ENCODE measurements around the gene SLC22A16.

DNA sequence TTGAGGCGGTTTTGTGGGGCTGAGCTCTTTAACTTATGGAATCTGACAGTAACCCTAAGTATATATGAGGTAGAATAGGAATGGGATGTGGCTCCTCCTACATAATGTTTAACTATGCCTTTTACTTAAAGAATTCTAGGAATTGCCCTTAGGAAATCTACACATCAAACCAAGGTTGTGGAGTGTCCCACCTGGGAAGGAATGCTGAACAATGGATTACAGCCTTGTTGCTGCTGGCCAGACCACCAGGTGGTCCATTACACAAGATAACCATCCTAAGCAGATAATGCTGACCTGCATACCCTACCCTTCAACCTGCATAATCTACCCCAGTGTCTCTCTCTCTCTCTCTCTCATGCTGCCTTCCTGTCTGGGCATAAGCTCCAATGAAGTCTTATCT, 35.0 kb upstream of the SLC22A16 start:
- TF ChIP-seq POLR2A (IDR thresholded peaks at IDR 0.05) = no peak
- TF ChIP-seq CTCF (IDR thresholded peaks at IDR 0.05) = no peak

All from heart left ventricle (tissue), 13 donors.